Tibial nerve (tissue), 4 donors: ENCODE data around the gene STK25. TPM values are rescaled to one million over a fixed set of nuclear protein-coding genes. Genes with fewer than 3 reads are reported as not detected.

Experiments
- DNase-seq, 2 donors: peaks; one replicate each; pipeline ENCODE4 v3.0.0-alpha.2; 2019; ENCODE audit warnings: low spot score in 2 of 2
- H3K27ac ChIP-seq, 4 donors: fragments of 200-600 bp; sonication (generic) in 3 of 4; one replicate each; pipeline ENCODE4 v1.5.1; 2017 to 2019; ENCODE audit warnings: mild to moderate bottlenecking in 1 of 4
- H3K27me3 ChIP-seq, 2 donors: fragments of 200-600 bp; sonication (generic) in 1 of 2; one replicate each; pipeline versions ENCODE4 v1.5.1 to v1.6.0; 2017 to 2019
- H3K36me3 ChIP-seq, 3 donors: fragments of 200-600 bp; sonication (generic); one replicate each; pipeline ENCODE4 v1.5.1; 2018 to 2019
- H3K4me1 ChIP-seq, 4 donors: fragments of 200-600 bp; sonication (generic) in 3 of 4; one replicate each; pipeline ENCODE4 v1.5.1; 2017 to 2019
- H3K4me3 ChIP-seq, 4 donors: fragments of 200-600 bp; sonication (generic) in 3 of 4; one replicate each; pipeline ENCODE4 v1.5.1; 2017 to 2019; ENCODE audit warnings: mild to moderate bottlenecking in 1 of 4, moderate library complexity in 1 of 4
- H3K9me3 ChIP-seq, 4 donors: fragments of 200-600 bp; sonication (generic) in 3 of 4; one replicate each; pipeline ENCODE4 v1.5.1; 2017 to 2019
- CTCF ChIP-seq, 5 experiments: fragments of 200-600 bp in 3 of 5; fragments of 450-650 bp in 2 of 5; sonication (generic) in 3 of 5; IDR thresholded peaks; one replicate each; pipeline ENCODE4 v1.5.1; 2016 to 2019; ENCODE audit warnings: antibody characterized with exemption in 5 of 5, mild to moderate bottlenecking in 3 of 5, moderate library complexity in 2 of 5
- EP300 ChIP-seq, 2 donors: sonication (generic); formaldehyde crosslinking; IDR thresholded peaks; one replicate each; pipeline ENCODE4 v1.6.1; 2017; ENCODE audit warnings: antibody characterized with exemption in 2 of 2, mild to moderate bottlenecking in 1 of 2
- POLR2A ChIP-seq, 2 donors: fragments of 450-650 bp; IDR thresholded peaks; one replicate each; pipeline ENCODE4 v1.6.1; 2017; ENCODE audit warnings: antibody characterized with exemption in 2 of 2, mild to moderate bottlenecking in 2 of 2, moderate library complexity in 2 of 2
- WGBS, 2 donors: methylation state at CpG; one replicate each; pipeline ENCODE4 v1.1.5; 2018; 5-methylcytosine and 5-hydroxymethylcytosine counted together
- total RNA-seq, 4 donors: library from RNA; depleted of rRNA; stranded (reverse); fragments of >200 nt; gene quantifications; one replicate each; pipeline ENCODE4 v1.1.0, GENCODE V29; 2016

Gene STK25
- total RNA-seq, 4 donors from 2014 or later, result 234 to 301 (median 275) TPM

DNA sequence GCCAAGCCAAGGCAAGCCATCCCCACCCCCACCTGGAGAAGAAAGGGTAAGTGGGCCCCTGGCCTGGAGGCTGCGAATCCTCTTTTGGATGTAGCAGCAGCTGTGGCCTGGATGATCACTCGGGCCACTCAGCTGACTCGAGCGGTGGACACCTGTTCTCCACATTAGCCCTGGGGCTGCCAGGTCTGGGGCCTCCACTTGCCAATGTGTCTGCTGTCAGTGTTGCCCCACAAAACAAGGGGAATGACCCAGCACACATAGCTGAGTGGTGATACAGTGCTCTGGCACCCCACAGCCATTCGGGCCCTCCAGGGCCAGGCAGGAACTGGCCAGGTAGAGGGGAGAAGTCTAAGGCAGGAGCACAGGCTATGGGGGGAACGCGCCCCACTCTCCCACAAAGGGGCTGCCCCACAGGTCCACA lies 2.6 kb downstream of the STK25 start:
- Histone ChIP-seq H3K27ac (no peak overlapping the region), H3K9me3 (no peaks in the 10 kb centered on the region), H3K4me1 (peaks cover 0 to 41% (median 23%) of the 10 kb centered on the region in 4 donors), H3K27me3 (no peaks in the 10 kb centered on the region), H3K4me3 (no peak overlapping the region), H3K36me3 (peaks cover 0 to 29% (median 0%) of the 10 kb centered on the region in 3 donors)
- DNase-seq, result no peak
- 85 to 86% methylated on average over 5 to 7 of the region's 7 CpGs for WGBS, 2 donors
- TF ChIP-seq POLR2A (IDR thresholded peaks at IDR 0.05), result no peak
- TF ChIP-seq CTCF (IDR thresholded peaks at IDR 0.05), result no peak
- no peak for TF ChIP-seq EP300 (IDR thresholded peaks at IDR 0.05)

- Histone ChIP-seq H3K27ac (no peak overlapping the region), H3K36me3 (peaks cover 0 to 34% (median 0%) of the 10 kb centered on the region in 3 donors), H3K4me1 (peaks cover 0 to 41% (median 23%) of the 10 kb centered on the region in 4 donors), H3K9me3 (no peaks in the 10 kb centered on the region), H3K4me3 (no peak overlapping the region), H3K27me3 (no peaks in the 10 kb centered on the region)
- no peak for DNase-seq
- 80 to 85% methylated on average over 15 of the region's 15 CpGs for WGBS, 2 donors
- no peak for TF ChIP-seq POLR2A (IDR thresholded peaks at IDR 0.05)
- TF ChIP-seq CTCF (IDR thresholded peaks at IDR 0.05), result no peak
- no peak for TF ChIP-seq EP300 (IDR thresholded peaks at IDR 0.05)
Measured at GRCh38 chr2:241505086-241505780, 3.2 kb downstream of the STK25 start.

DNA sequence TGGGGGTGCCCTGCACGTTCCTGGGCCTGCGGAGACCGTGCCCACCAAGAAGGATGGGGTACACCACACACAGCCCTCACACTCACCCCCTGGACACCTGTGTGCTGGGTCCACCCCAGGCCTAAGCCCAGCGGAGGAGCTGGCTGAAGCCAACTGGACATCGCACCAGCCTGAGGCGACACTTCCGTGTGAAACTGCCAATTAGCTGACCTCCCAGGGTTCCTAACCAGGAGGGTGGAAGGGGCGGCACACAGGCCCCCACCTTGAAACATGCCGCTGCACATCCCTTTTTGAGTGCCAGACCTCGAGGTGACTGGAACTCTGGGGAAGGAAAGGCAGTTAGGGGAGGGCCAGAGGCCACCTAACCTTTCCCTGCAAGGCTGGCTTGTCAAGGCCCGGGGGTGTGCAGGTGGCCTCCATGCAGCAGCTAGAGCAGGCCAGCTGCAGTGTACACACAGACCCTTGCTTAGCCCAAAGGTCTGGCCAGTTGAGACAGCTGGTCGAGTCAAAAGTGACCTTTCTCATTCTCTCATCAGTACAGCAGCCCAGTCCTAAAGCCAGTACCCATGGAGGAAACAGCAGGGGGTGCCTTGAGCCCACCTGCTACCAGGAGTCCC lies 4.5 kb downstream of the STK25 start:
- no peak for TF ChIP-seq POLR2A (IDR thresholded peaks at IDR 0.05)
- TF ChIP-seq EP300 (IDR thresholded peaks at IDR 0.05), result no peak
- TF ChIP-seq CTCF (IDR thresholded peaks at IDR 0.05), result no peak
- WGBS, 2 donors, result 78 to 82% methylated on average over 12 of the region's 12 CpGs
- no peaks in the 10 kb centered on the region for H3K9me3 ChIP-seq
- no peak overlapping the region for H3K27ac ChIP-seq
- no peak overlapping the region for H3K4me3 ChIP-seq
- DNase-seq, result no peak
- H3K27me3 ChIP-seq, result no peaks in the 10 kb centered on the region
- peaks cover 0 to 48% (median 0%) of the 10 kb centered on the region in 3 donors for H3K36me3 ChIP-seq
- H3K4me1 ChIP-seq, result peaks cover 0 to 30% (median 16%) of the 10 kb centered on the region in 4 donors

GRCh38 chr2:241502281-241502680 lies 6.1 kb downstream of the STK25 start:
- no peak for DNase-seq
- Histone ChIP-seq H3K4me3 (no peak overlapping the region), H3K27me3 (no peaks in the 10 kb centered on the region), H3K9me3 (no peaks in the 10 kb centered on the region), H3K27ac (no peak overlapping the region), H3K36me3 (peaks cover 0 to 64% (median 0%) of the 10 kb centered on the region in 3 donors), H3K4me1 (peaks cover 0 to 26% (median 12%) of the 10 kb centered on the region in 4 donors)
- TF ChIP-seq POLR2A (IDR thresholded peaks at IDR 0.05) (no peak), EP300 (IDR thresholded peaks at IDR 0.05) (no peak), CTCF (IDR thresholded peaks at IDR 0.05) (no peak)
- WGBS, 2 donors, result 86 to 96% methylated on average over 11 of the region's 11 CpGs

GRCh38 chr2:241501551-241501950 lies 6.8 kb downstream of the STK25 start:
- TF ChIP-seq POLR2A (IDR thresholded peaks at IDR 0.05) (no peak), EP300 (IDR thresholded peaks at IDR 0.05) (no peak), CTCF (IDR thresholded peaks at IDR 0.05) (no peak)
- peaks cover 0 to 71% (median 0%) of the 10 kb centered on the region in 3 donors for H3K36me3 ChIP-seq
- H3K4me1 ChIP-seq, result peaks cover 0 to 19% (median 5%) of the 10 kb centered on the region in 4 donors
- H3K4me3 ChIP-seq, result no peak overlapping the region
- H3K9me3 ChIP-seq, result no peaks in the 10 kb centered on the region
- H3K27ac ChIP-seq, result no peak overlapping the region
- 86 to 92% methylated on average over 17 of the region's 17 CpGs for WGBS, 2 donors
- DNase-seq, result no peak
- H3K27me3 ChIP-seq, result no peaks in the 10 kb centered on the region
